CD4-positive, alpha-beta T cell treated with Interleukin-15 for 4 hours (primary cell): ENCODE results near the gene NEURL1.
"Not testable (repeated sequence)": the region's sequence is repeated elsewhere in the genome, so short reads cannot be mapped to it uniquely, and the experiment has no call there.

Source experiments
- DNase-seq: peaks from one replicate; pipeline ENCODE4 v3.0.0-alpha.2; 2020; ENCODE audit warnings: low spot score

NEURL1 gene

GRCh38 chr10:103627111-103627892 is 133.8 kb downstream of the NEURL1 start:
- DNase-seq = no peak

GRCh38 chr10:103627893-103628292 is 134.4 kb downstream of the NEURL1 start:
- no peak for DNase-seq

GRCh38 chr10:103629581-103629980 is 136.1 kb downstream of the NEURL1 start:
- no peak for DNase-seq

DNA sequence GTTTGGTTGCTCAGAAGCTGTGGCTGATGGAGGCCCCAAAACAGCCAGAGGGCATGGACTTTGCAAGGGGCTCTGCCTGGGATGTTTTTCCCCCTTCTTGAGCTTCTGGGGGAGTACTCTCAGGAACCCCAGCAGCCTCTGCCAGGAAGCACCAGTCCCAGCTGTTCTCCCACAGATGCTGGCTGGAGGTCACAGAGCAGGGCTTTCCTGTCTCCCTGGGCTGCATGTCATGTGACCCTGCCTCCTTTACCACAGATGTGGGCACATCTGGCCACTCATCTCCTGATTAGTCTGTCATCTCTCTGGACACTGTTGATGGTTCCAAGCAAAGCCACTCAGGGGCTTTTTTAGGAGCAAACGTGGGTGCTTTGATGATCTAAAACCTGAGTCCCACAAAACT is 136.7 kb downstream of the NEURL1 start:
- no peak for DNase-seq

DNA sequence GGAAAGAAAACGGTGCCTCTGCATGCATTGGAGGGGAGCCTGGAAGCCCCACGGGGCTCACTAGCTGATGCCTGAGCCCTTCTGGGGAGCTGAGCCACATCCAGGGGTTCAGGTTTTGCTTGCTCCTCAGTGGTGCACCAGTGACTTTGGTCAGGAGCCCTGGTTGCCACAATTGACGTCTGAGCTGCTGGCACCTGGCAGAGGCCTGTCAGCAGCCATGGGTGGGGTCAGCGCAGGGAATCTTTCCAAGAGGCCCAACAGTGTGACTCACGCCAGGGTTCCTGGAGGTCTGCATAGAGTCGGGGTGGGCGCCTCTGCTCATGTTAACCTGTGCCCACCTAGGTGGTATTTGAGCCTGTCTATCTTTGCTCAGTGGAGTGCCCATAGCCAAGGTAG is 138.7 kb downstream of the NEURL1 start:
- DNase-seq = no peak

GRCh38 chr10:103632871-103633270 is 139.4 kb downstream of the NEURL1 start:
- not testable (repeated sequence) for DNase-seq

- DNase-seq = no peak
Measured at GRCh38 chr10:103633846-103634245, 140.3 kb downstream of the NEURL1 start.

DNA sequence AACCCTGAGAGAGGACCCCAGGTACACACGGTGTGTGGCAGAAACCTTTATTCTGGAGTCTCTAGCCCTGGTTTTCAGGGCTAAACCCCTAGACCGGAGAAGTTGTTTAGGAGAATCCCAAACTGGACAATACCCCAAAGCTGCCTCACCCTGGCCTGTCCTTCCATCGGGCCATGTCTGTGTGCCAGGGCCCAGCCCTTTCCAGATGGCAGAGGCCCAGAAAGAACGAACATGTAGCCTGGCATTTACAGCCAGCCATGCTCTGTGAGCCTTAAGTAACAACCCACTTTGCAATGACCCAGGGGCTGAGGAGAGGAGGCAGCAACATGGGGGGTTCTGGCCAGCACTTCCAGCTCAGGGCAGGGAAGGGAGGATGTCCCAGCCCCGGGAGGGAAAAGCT is 142.1 kb downstream of the NEURL1 start:
- DNase-seq = no peak

DNA sequence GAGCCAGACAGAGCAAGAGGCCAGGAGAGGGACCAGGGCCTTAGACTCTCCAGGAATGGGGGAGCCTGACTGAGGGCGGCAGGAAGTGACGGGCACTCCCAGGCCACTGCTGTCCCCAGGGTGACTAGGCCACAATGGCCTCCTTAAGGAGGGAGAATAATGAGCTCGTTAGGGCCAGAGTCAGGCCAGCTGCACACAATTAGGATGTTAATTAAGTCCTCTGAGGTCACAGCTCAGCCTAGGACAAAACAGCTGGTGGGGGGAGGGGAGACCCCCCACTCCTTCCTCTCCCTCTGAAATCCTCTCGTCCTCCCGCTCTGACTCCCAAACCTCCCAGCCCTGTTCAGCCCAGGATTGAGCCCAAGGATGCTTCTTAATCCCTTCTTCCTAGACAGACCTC is 143.0 kb downstream of the NEURL1 start:
- DNase-seq = no peak

- DNase-seq = no peak
Measured at GRCh38 chr10:103637011-103637410, 143.5 kb downstream of the NEURL1 start.

DNA sequence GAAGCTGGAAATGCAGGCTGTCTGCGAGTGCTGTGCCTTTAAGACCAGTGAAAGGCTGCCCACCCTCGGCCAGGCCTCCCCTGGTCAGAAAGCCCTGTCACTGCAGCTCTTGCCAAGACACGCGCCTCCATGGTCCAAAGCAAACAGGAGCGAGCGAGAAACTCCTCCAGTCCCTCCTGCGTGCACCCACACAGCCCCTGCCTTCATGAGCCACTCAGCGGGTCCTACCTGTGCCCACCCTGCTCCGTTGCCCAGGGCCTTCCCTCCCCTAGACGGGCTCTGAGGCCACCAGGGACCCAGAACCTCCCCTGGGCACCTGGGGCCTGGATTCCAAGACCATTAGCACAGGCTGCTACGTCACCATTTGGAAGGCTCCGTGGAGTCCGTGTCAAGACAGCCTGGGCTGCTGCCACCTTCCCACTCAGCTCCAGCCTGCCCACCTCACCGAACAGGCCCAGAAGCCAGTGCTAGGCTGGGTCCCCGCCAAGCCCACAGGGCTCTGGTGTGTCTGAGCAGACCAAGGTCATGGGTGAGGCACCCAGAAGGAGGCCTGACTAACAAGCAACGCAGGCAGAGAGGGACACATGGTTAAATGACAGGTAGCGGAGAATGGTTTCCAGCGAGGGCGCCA is 144.5 kb downstream of the NEURL1 start:
- DNase-seq = no peak

GRCh38 chr10:103638948-103639347 is 145.4 kb downstream of the NEURL1 start:
- no peak for DNase-seq

DNA sequence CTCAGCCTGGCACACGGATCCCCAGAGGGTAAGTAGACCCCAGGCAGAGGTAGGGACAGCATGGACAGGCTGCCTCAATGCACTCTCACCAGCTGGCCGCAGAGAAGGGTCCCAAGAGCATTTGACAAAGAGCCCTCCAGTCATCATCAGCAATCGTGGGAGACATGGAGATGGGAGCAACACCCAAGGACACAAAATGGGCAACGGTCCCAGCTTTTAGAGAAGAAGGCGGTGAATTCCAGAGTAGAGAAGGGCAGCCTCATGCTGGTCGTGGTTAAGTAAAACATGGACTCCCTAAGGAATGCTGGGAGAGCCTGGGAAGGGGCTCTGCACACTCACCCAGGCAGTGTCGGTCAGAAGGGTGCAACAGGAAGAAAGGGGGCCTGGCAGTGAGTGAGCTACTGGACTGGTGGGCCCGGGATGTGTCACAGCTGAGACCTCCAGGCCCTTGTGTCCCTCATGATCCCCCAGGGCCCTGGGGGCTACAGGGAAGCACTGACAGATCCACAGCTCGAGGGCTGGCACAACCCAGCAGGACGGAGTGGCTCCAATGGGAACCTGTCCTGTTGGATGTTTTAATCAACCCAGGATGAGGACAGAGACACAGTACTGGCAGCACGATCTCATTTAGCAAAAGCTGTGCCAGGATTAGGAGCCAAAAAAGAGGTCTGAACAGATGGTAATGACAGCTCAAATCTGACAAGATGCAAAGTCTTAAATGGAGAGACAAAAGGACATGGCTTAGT is 147.1 kb downstream of the NEURL1 start:
- no peak for DNase-seq

- no peak for DNase-seq
Measured at GRCh38 chr10:103641326-103641725, 147.8 kb downstream of the NEURL1 start.
